SW480 (cell line): ENCODE data around the gene SACM1L.

Experiments used
- DNase-seq: peaks from one replicate; pipeline ENCODE4 v3.0.0-alpha.2; 2016; ENCODE audit warnings: low spot score

The SACM1L gene

GRCh38 chr3:45786801-45787495, 97.8 kb downstream of the SACM1L start:
- DNase-seq: no peak

- DNase-seq: no peak
These were observed 98.4 kb downstream of the SACM1L start for GRCh38 chr3:45787551-45787950.

- no peak for DNase-seq
These were observed 100.1 kb downstream of the SACM1L start for GRCh38 chr3:45789235-45789812.

GRCh38 chr3:45790596-45790995, 101.4 kb downstream of the SACM1L start:
- no peak for DNase-seq

GRCh38 chr3:45792036-45792435, 102.8 kb downstream of the SACM1L start:
- no peak for DNase-seq

GRCh38 chr3:45792516-45793172, 103.4 kb downstream of the SACM1L start:
- no peak for DNase-seq

GRCh38 chr3:45793482-45794176, 104.4 kb downstream of the SACM1L start:
- peak; percentile 55 for DNase-seq

- DNase-seq: no peak
These were observed 105.0 kb downstream of the SACM1L start for GRCh38 chr3:45794177-45794560.

GRCh38 chr3:45794660-45795059, 105.5 kb downstream of the SACM1L start:
- no peak for DNase-seq
